ENCODE data around the gene CREB1. TPM values are rescaled to one million over a fixed set of nuclear protein-coding genes. Genes with fewer than 3 reads are reported as not detected.
A peak's percentile ranks its signal among the peaks of the same experiment; 100 is the strongest.

The CREB1 gene
- total RNA-seq, 4 donors from 2014 or later: 38.2 to 82.3 (median 49.4) TPM

GRCh38 chr2:207484444-207485391 is 45.0 kb upstream of the CREB1 start:
- TF ChIP-seq CTCF (IDR thresholded peaks at IDR 0.05): no peak

GRCh38 chr2:207487650-207488311 is 42.0 kb upstream of the CREB1 start:
- DNase-seq (ENCODE audit: low spot score) (no peak), ATAC-seq (ENCODE audit: low FRiP score) (peak; percentile 25)
- TF ChIP-seq CTCF (IDR thresholded peaks at IDR 0.05): no peak

More at GRCh38 chr2:207484444-207485391, 45.0 kb upstream of the CREB1 start:
- ATAC-seq (ENCODE audit: low FRiP score): no peak
- no peak for DNase-seq (ENCODE audit: low spot score)

GRCh38 chr2:207489251-207489650 is 40.5 kb upstream of the CREB1 start:
- TF ChIP-seq CTCF (IDR thresholded peaks at IDR 0.05): no peak

GRCh38 chr2:207490441-207490840 is 39.3 kb upstream of the CREB1 start:
- ATAC-seq (ENCODE audit: low FRiP score) (no peak), DNase-seq (ENCODE audit: low spot score) (no peak)
- TF ChIP-seq CTCF (IDR thresholded peaks at IDR 0.05): no peak

More at GRCh38 chr2:207489251-207489650, 40.5 kb upstream of the CREB1 start:
- no peak for ATAC-seq (ENCODE audit: low FRiP score)
- DNase-seq (ENCODE audit: low spot score): no peak

GRCh38 chr2:207491086-207491485 is 38.7 kb upstream of the CREB1 start:
- DNase-seq (ENCODE audit: low spot score) (no peak), ATAC-seq (ENCODE audit: low FRiP score) (no peak)
- no peak for TF ChIP-seq CTCF (IDR thresholded peaks at IDR 0.05)

GRCh38 chr2:207491956-207492355 is 37.8 kb upstream of the CREB1 start:
- ATAC-seq (ENCODE audit: low FRiP score) (no peak), DNase-seq (ENCODE audit: low spot score) (no peak)
- no peak for TF ChIP-seq CTCF (IDR thresholded peaks at IDR 0.05)

All from omental fat pad (tissue), 4 donors.